Calu3 (cell line): ENCODE results near the gene SDR42E1. TPM values are rescaled to one million over a fixed set of nuclear protein-coding genes. Genes with fewer than 3 reads are reported as not detected.

Experiments
- BruUV-seq: library from RNA; stranded (reverse); fragments of 400-500 nt; replicated peaks from 2 replicates; lab custom pipeline; 2021; lab: Mats Ljungman, UMichigan
- CTCF ChIA-PET: fragments of 300-600 bp; sonication (Branson Sonifier 250); formaldehyde crosslinking; loops from one replicate; lab custom pipeline; 2022; ENCODE audit warnings: antibody characterized with exemption; lab: Charles Lee
- DNase-seq: peaks from one replicate; pipeline ENCODE4 v3.0.0; 2022
- H3K27ac Mint-ChIP-seq: one replicate; pipeline ENCODE4 v1.8.0; 2022; ENCODE audit warnings: mixed read lengths; ENCODE audit not compliant: unreplicated experiment
- H3K27me3 Mint-ChIP-seq: one replicate; pipeline ENCODE4 v1.8.0; 2022; ENCODE audit warnings: mixed read lengths; ENCODE audit not compliant: unreplicated experiment
- H3K36me3 Mint-ChIP-seq: one replicate; pipeline ENCODE4 v1.8.0; 2022; ENCODE audit warnings: mild to moderate bottlenecking, moderate library complexity, mixed read lengths; ENCODE audit not compliant: insufficient read depth, unreplicated experiment
- H3K4me1 Mint-ChIP-seq: one replicate; pipeline ENCODE4 v1.8.0; 2022; ENCODE audit warnings: mild to moderate bottlenecking, low read depth, mixed read lengths; ENCODE audit not compliant: unreplicated experiment
- H3K4me3 Mint-ChIP-seq: one replicate; pipeline ENCODE4 v1.8.0; 2022; ENCODE audit warnings: mild to moderate bottlenecking, low read depth, moderate library complexity, mixed read lengths; ENCODE audit not compliant: unreplicated experiment
- H3K9me3 Mint-ChIP-seq: one replicate; pipeline ENCODE4 v1.8.0; 2022; ENCODE audit warnings: low read depth, mixed read lengths; ENCODE audit not compliant: unreplicated experiment
- CTCF ChIP-seq: fragments of 200-600 bp; IDR thresholded peaks from one replicate; pipeline ENCODE4 v1.8.0; 2022; ENCODE audit warnings: antibody characterized with exemption; ENCODE audit not compliant: unreplicated experiment
- intact Hi-C: fragments of 100-400 bp; cut with micrococcal nuclease; formaldehyde crosslinking; loops from one replicate; pipeline ENCODE4 v1.10.0; 2022; ENCODE audit not compliant: unreplicated experiment
- total RNA-seq: library from RNA; stranded (reverse); gene quantifications from 2 replicates; pipeline ENCODE4 v1.2.3, GENCODE V29; 2022

The SDR42E1 gene
- total RNA-seq, 1 experiment from 2014 or later, result 34.3 TPM

DNA sequence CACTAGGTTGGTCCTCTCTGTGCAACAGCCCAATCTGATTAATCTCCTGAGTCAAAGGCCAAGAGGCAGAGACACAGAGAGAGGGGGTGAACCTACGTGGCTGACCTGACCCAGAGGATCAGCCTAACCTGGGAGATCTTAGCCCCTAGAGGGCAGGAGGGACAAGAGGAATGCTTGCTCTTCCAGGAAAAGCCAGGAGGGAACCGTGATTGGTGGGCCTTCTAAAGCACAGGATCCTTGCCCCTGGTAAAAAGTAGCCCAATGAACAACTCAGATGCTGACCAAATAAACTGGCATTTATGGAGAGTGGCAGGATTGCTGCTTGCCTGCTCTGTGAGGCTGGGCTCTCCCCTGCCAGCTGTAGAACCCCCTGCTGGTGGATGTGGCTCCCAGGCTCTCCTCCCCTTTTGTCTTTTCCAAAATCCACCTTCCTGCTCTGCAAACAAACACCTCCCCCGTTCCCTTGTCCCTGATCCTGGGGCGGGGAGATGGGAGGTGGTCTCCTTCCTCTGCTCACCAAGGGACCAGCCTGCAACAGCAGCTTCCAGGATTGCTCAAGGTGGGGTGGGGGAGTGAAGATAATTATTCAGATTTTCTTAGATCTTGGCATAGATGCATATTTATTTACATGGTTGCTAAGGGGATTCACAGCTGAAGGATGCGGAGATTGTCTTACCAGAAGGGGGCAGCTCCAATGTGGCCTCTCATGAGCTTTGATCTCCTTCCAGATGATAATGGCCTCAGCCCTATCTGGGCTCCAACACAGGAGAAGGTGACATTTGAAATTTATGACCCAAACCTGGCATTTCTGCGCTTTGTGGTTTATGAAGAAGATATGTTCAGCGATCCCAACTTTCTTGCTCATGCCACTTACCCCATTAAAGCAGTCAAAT lies 71.9 kb downstream of the SDR42E1 start:
- Mint-ChIP-seq H3K36me3 (no peaks in the 10 kb centered on the region), H3K4me3 (no peak overlapping the region), H3K27me3 (peaks cover 32% of the 10 kb centered on the region), H3K4me1 (peaks cover 11% of the 10 kb centered on the region), H3K27ac (no peak overlapping the region), H3K9me3 (no peaks in the 10 kb centered on the region)
- BruUV-seq, result no TSS peak
- CTCF ChIA-PET, result interaction anchor here (1.1 to 2.6 kb wide), 2 partner anchors 58 to 291 kb away, joined by 4 to 18 read pairs; no protein-coding TSS in a partner anchor
- no peak for DNase-seq
- TF ChIP-seq CTCF, result no peak
- intact Hi-C loops, result loop anchor here (1.0 to 2.0 kb wide), 5 partner anchors 49 to 517 kb away; no protein-coding TSS in a partner anchor

Other genes with a start within 250 kb of the SDR42E1 start
- 3.4 and 13.7 TPM in 2 replicates for gene PLCG2, start 232.2 kb downstream of the SDR42E1 start, total RNA-seq
- gene HSD17B2, start 23.8 kb upstream of the SDR42E1 start, total RNA-seq, result 16.2 and 16.9 TPM in 2 replicates
- gene MPHOSPH6, start 158.8 kb upstream of the SDR42E1 start, total RNA-seq, result 40.4 and 42.7 TPM in 2 replicates